Measurements from ENCODE around the gene MYH6.
"Not testable (repeated sequence)": the region's sequence is repeated elsewhere in the genome, so short reads cannot be mapped to it uniquely, and the experiment has no call there.

The MYH6 gene

DNA sequence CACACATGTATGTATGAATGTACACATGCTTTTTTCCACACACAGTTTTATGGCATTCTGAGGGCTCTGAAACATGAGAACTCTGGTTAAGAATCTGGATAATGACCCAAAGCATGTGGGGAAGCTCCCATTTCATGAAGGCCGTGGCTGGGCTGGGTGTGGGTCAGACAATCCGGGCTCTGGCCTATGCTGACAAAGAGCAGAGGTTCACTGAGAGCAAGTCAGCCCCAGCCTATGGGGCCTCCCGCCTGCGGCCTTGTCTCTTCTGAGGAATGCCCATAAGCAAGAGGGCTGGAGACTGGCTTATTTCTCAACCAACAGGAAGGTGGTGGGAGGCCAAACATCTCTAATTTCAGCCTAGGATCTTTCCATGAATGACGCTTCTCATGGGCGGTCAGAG is 8.5 kb downstream of the MYH6 start:
- DNase-seq: no peak

DNA sequence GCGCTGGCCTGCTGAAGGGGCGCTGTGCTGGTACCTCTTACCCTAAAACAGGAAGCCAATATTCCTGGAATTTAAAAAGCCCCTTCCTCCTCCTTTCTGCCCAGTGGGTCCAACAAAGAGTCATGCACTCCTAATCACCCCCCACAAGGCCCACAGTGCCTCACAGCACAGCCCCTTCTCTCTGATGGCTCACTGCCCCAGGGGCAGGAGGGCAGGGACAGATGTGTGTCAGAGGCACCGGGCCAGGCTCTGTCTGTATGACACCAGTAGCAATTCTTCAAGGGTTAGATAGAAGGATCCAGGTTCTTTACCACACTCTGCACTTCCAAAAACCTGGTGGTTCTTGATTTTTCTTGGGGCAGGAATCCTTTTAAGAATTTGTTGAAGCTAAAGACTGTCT is 8.9 kb downstream of the MYH6 start:
- no peak for DNase-seq

DNA sequence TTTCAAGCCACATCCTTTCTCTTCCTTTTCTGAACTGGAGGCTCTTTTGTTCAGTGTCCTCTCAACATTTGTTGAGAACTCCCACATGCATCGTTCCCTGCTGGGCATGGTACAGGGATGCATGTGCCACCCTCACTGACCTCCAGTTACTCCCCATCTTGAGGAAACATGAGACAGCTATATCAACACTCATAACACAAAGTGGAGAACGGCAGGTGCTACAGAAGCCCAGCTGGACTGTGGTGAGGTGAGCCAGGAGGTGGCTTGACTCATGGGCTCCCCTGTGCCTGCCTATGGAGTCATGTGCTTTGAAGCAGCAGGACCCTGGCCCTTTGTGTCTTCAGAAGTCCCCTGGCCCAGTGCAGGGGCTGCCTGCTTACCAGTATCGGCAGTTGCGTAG is 9.7 kb downstream of the MYH6 start:
- no peak for DNase-seq

DNA sequence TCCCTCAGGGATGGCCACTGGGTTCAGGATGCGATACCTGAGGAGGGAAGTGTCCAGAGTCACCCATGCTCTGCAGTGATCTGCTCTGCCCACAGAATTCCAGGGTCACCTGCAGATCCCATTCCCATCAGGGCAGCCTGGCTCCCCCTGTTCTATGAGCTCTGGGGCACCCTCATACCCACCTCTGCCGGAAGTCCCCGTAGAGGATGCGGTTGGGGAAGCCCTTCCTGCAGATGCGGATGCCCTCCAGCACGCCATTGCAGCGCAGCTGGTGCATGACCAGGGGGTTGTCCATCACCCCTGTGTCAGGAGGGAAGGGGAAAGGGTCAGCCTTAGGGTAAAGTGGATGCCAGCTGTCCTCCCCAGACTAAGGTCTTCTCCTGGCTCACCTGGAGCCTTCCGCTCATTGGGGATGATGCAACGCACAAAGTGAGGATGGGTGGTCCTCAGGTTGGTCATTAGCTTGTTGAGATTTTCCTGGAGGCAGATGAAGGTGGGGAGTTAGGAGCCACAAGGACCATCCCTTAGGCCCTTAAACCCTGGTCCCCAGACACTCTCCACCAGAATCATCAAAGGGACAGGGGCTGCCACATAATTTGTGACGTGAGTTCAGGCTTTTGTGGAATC is 11.2 kb downstream of the MYH6 start:
- DNase-seq: no peak

DNA sequence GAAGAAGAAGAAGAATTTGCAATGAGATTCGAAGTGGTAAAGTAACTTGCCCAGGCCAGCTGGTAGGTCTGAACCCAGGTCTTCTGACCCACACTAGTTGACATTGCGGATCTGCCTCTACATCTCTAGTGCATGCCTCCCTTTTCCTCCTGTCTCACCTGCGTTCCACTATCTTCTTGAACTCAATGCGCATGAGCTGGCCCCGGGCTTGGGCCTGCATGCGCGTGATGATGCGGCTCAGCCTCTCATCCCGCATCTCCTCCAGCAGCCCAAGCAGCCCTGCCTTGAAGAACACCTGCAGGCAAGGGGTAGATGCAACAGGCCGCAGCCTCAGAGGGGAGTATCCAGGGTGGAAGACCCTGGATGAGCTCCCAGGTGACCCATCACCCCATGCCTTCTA is 11.9 kb downstream of the MYH6 start:
- DNase-seq: no peak

DNA sequence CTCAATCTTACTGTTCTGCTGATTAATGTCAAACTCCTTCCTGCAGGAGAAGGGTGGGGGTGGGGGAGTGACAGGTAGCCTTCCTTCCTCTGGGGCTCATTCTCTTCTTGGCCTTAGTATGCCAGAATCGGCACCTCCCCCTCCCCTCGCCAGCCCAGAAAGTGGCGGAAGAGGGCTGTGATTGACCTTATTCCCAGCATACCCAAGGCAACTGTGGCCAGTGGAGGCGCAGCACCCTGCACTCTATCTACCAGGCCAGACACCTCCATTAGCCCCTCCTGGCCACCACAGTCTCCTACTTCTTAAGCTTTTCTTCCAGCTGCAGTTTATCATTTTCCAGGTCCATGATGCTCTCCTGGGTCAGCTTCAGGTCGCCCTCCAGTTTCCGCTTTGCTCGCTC is 15.5 kb downstream of the MYH6 start:
- DNase-seq: no peak

DNA sequence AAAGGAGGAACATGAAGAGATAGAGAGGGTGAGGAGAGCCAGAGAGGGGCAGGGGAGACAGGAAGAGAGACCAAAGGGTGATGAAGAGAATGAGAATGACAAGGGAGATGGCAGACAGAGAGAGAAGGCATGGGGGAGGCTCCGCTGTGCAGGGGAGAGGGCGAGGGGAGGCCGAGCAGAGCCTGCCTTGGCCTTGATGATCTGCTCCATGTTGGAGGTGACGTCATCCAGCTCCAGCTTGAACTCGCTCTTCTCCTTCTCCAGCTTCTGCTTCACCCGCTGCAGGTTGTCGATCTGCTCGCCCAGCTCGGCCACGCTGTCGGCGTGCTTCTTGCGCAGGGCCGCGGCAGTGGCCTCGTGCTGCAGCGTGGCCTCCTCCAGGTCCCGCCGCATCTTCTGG is 18.2 kb downstream of the MYH6 start:
- DNase-seq: not testable (repeated sequence)

DNA sequence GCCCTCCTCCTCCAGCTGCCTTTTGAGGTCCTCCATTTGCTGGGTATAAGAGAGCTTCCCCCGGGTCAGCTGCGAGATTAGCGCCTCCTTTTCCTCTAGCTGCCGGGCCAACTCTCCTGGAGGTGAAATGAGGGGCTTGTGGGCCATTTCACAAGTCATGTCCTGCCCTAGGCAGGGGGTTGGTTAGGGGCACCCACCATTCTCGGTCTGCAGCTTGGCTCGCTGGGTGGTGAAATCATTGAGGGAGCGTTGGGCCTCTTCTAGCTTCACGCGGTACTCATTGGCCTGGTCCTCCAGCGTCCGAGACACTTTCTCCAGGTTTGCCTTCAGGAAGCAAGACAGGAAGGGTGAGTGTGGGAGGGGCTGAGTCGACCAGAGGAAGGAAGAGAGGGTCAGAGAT is 18.7 kb downstream of the MYH6 start:
- no peak for DNase-seq

DNA sequence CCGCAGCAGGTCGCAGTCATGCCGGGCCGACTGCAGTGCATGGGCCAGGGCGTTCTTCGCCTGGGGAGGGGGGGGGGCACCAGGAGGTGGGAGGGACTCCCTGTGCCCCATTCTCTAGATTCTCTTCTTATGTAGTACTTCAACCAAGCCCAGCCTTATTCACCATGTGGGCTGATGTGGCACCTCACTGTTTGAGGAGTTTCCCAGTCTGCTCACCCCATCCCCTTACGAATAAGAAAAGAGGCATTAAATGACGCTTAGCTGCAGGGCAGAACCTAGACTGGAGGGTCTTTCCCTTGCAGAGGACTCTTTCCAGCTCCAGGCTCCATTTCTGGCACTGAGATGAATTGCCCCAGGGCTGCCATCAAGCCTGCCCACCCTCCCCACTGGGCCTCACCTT is 19.1 kb downstream of the MYH6 start:
- no peak for DNase-seq

DNA sequence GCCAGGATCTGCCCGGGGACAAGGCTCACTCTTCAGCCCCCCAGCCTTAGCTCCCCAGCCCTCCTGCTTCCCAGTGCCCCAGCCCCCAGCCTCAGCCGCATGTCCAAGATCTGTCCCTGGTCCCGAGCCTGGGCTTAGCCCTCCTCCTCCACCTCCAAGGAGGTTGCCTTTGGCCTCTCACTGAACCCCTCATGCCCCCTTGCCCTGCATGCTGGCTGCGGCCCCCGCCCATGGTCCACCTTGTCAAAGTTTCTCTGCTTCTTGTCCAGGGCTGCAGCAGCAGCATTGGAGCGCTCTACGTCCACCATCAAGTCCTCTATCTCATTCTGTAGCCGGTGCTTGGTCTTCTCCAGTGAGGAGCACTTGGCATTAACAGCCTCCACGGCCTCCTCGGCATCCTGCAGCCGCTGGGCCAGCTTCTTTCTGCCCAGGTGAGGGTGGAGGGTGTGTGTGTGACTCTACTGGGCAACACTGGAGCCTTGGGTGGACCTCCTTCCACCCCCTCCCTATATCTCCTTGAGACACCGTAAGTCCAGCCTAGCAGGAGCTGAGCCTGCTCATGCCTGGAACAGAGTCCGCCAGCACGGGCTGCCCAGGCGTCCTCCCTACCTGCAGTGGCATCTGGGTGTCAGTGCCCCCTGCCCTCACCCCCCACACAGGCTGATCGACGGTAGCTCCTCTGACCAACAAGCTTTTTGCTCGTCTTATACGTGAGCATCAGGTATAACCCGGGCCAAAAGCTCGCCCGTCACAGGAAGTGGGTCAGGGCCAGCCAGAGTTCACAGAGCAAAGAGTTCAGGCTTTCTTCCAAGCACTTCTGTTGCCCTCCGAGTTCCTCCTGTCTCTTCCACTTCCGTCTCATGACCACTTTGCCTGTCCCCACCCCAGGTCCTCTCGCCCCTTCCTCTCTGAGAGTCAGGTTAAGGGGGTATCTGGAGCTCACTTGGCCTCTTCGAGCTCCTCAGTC is 19.9 kb downstream of the MYH6 start:
- DNase-seq: no peak

DNA sequence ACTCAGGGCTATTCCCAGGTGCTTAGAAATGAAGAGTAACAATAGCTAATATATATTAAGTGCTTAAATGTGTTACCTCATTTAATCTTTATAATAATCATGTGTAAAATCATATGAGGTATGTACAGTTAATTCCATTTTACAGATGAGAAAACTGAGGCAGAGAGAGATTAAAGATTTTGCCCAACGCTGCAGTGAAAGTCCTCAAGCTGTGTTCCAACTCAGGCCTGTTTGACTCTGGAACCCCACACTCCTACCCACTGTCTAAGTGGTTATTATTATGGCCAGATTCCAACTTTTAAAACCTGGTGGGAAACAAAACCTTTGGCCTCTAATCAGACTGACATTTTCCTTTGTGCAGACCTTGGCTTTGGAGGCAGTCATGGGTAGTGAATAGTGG is 21.1 kb downstream of the MYH6 start:
- no peak for DNase-seq

DNA sequence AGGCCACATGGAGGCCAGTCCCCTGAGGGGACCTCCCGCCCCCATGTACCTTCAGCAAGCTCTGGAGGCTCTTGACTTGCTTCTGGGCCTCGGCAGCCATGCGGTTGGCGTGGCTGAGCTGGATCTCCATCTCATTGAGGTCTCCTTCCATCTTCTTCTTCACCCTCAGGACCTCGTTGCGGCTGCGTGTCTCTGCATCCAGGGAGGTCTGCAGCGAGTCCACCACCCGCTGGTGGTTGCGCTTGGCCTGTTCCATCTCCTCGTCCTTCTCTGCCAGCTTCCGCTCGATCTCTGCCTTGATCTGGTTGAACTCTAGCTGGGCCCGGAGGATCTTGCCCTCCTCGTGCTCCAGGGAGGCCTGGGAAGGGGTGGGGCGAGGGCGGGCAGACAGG is 21.8 kb downstream of the MYH6 start:
- DNase-seq: not testable (repeated sequence)

DNA sequence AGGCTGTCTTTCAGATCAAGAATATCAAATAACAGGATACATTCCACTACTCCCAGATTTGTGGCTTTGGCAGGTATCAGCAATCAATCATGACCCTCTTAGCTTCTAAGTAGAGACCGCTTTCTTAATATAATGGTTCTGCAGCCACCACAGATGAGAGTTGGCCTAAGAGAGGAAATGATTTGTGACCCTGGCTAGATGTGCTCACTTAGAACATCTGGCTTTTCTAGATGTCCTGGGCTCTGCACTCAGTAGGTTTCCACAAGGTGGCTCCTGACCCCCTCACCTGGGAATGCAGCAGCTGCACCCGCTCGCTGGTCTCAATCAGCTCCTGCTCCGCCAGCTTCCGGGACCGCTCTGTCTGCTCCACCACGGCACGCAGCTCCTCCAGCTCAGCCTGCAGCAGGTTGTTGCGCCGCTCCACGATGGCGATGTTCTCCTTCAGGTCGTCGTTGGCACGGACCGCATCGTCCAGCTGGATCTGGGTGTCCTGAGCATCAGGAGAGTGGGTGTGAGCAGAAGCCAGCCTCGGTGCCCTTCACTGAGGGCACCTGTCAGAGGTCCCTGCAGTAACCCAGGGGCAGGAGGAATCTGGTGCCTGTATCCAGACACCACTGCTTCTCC is 22.3 kb downstream of the MYH6 start:
- DNase-seq: no peak

DNA sequence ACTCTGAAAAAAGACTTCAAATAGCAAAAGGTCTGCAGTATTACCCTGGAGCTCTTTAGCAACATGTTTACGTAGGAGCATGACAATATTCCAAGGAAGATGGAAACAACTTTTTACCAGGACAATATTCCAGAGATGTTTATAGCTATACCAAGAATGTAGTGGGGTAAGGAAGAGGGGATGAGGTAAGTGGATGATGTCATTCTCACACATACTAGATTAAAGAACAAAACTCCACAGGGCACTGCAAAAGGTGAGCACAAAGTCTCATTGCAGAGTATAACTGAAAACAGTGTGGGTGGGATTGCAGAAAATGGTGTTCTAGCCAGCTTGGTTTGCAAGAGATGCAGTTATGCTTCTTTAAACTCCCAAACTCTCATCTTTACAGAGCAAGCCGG is 22.8 kb downstream of the MYH6 start:
- peak in 1 of 51 donors; percentile 15 for DNase-seq

DNA sequence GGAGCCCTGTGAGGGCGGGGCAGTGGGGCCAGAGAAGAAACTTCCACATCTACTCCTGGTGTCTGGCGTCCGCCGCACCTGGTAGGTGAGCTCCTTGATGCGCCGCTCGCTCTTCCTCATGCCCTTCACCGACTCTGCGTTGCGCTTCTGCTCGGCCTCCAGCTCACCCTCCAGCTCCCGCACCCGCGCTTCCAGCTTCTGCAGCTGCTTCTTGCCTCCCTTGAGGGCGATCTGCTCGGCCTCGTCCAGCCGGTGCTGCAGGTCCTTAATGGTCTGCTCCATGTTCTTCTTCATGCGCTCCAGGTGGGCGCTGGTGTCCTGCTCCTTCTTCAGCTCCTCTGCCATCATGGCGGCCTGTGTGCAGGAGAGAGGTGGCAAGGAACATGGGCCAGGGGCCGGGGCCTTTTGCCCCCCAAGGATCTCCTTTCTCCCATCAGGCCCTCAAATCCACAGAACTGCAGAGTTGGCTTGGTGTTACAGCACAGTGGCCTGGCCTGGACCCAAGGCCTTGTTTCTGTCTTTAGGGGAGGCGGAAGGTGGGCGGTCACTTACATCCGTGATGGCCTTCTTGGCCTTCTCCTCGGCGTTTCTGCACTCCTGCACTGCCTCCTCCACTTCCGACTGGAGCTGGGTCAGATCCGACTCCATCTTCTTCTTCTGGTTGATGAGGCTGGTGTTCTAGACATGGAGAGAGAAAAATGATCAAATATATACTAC is 23.6 kb downstream of the MYH6 start:
- no peak for DNase-seq

DNA sequence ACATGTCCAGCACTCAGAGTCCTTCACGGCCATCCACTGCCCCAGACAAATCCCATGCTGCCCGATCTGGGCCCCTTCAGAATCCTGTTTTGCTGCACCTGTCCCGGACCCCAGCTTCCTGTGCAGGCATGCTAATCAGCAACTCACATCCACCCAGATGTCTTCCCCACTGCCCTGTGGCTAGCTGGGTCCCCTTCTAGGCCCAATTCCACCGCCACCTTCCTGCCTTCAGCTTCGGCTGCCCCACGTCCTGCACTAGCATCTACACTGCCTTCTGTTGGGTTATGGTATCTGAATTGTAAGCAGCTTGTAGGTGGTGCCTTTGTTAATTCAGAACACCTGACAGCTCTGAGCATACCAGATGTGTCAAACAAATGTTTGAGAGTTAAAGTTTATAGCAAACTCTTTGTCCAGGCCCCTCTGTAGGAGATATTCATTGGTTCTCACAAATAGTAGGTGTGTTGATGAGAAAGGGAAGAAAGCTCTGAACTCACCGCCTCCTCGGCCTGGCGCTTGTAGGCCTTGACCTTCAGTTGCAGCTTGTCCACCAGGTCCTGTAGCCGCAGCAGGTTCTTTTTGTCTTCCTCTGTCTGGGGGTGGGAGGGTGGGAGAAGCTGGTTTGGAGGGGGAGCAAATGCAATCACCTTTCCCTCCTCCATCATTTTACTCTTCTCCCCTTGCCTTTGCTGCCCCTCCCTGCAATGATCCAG is 25.2 kb downstream of the MYH6 start:
- no peak for DNase-seq

DNA sequence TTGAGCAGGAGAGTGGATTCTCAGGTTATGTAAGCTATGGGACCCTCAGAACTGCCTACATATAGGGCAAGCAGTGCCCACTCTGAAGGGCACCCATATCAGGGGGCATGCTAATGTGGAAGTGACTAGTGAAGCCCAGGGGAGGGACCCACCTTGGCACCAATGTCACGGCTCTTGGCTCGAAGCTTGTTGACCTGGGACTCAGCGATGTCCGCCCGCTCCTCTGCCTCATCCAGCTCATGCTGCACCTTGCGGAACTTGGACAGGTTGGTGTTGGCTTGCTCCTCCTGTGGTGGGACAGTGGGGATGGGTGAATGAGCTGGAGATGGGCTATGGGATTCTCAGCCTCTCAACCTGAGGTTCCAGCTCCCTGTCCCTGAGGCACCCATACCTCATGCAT is 25.8 kb downstream of the MYH6 start:
- DNase-seq: no peak

DNA sequence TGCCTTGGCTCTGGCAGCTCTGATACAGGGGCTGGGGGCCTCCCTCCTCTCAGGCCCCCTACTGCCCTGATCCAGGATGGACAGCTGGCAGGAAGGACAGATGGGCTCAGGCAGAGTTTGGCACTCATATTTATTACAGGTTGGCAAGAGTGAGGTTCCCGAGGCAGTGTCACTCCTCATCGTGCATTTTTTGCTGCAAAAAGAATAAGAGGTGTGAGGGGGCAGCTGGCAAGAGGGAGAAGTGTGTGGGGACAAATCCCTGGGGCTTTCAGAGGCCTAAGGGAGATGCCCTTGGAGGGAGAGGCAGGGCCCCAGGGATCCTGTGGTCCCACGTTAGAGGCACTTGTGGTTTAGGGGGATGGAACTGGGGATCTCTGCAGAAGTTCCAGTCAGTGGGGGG is 26.2 kb downstream of the MYH6 start:
- DNase-seq: no peak

DNA sequence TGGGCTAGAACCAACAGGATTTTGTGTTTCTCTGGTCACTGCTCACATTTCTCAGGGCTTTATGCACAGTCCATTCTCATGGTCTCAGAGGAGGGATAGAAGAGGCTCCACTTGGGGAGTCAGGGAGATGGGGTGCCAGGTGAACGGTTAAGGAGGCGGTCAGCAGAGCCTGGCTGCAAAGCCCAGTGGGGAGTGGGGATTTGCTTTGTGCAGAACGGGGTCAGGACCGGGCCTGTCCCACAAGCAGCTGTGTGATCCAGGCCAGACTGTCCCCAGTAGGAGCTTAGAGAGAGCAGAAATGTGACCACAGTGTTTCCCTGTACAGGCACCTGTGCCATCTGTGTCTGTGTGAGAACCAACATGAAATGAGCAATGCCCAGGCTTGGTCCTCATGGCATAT is 27.1 kb downstream of the MYH6 start:
- DNase-seq: no peak

DNA sequence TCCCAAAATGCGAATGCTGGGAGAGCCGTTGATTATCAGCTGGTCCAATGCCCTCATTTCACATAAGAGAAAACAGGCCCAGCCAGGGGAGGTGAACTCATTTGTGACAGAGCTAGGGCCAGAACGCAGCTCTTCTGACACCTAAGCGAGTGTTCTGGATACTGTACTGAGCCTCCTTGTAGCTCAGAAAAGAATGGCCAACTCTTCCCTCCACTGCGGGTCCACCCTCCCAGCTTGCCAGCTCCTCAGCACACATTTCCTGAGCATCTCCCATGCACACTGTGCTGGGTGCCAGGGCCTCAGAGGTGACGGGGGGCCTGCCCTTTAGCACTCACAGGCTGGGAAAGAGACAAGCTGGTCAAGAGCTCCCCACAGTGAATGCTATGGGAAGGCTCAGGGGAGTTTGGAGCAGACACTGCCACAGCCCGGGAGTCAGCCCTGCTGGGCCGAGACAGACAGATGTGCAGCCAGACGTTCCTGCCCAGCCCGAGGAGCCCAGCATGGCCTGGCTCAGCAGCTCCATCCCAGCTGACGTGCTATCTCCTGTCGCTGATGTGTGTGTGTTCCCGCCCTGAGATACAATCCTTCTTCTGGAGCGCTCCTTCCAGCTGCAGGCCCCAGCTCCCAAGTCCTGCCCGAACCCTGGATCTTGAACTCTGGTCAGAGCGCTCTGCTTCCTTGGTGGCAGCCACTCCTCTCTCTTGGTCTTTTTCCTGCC is 27.7 kb downstream of the MYH6 start:
- DNase-seq: peak in 7 of 51 donors; percentile 8 to 41 (median 24)

Data from hypothalamus (tissue), 51 donors.